Gastrocnemius medialis (tissue), 4 donors: ENCODE measurements around the gene PTCRA.

Experiments
- POLR2A ChIP-seq, 2 donors: fragments of 450-650 bp; IDR thresholded peaks; one replicate each; pipeline ENCODE4 v1.6.1; 2017; ENCODE audit warnings: antibody characterized with exemption in 2 of 2, mild to moderate bottlenecking in 2 of 2, moderate library complexity in 2 of 2
- TF ChIP-seq, protein P1 (sequence below), 5 experiments: fragments of 450-650 bp in 3 of 5; fragments of 200-600 bp in 2 of 5; sonication (generic) in 2 of 5; IDR thresholded peaks in 4 of 5; conservative IDR thresholded peaks in 1 of 5; 1 replicate in 4 of 5; 2 replicates in 1 of 5; pipeline ENCODE4 v1.5.1; 2016 to 2019; ENCODE audit warnings: antibody characterized with exemption in 5 of 5, mild to moderate bottlenecking in 3 of 5, moderate library complexity in 3 of 5

DNA sequence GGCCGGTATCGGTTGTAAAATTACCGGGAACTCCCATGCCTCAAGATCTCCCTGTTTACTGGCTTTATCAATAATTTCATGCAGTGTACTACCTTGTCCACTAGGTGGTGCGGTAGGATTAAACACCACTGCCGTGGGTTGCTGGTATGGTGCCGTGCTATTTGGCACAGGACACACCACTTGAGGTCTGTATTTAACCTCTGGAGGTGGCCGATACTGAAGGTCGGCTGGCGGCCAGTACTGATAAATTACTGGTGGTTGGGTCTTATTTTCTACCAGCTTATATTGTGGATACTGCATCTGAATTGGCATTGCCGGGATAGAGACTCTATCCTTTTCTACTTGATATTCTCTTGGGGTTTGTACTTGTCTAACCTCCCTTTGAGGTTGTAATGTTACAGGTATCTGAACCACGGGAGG, 14.3 kb upstream of the PTCRA start:
- TF ChIP-seq, protein P1, sequence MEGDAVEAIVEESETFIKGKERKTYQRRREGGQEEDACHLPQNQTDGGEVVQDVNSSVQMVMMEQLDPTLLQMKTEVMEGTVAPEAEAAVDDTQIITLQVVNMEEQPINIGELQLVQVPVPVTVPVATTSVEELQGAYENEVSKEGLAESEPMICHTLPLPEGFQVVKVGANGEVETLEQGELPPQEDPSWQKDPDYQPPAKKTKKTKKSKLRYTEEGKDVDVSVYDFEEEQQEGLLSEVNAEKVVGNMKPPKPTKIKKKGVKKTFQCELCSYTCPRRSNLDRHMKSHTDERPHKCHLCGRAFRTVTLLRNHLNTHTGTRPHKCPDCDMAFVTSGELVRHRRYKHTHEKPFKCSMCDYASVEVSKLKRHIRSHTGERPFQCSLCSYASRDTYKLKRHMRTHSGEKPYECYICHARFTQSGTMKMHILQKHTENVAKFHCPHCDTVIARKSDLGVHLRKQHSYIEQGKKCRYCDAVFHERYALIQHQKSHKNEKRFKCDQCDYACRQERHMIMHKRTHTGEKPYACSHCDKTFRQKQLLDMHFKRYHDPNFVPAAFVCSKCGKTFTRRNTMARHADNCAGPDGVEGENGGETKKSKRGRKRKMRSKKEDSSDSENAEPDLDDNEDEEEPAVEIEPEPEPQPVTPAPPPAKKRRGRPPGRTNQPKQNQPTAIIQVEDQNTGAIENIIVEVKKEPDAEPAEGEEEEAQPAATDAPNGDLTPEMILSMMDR (IDR thresholded peaks at IDR 0.05 in 4 of 5, conservative IDR thresholded peaks at IDR 0.05 in 1 of 5), result peak; percentile 85 to 93 (median 90)
- no peak for TF ChIP-seq POLR2A (IDR thresholded peaks at IDR 0.05)
